HEK293T (cell line): Measurements from ENCODE around the gene FIGNL2.
"Not testable (repeated sequence)": the region's sequence is repeated elsewhere in the genome, so short reads cannot be mapped to it uniquely, and the experiment has no call there.

Experiments used
- CTCF ChIA-PET: fragments of 350-600 bp; formaldehyde crosslinking; extraction: SDS; loops from one replicate; lab custom pipeline; 2021; ENCODE audit warnings: antibody characterized with exemption, inconsistent platforms; lab: Yijun Ruan, JAX
- POLR2A ChIA-PET: fragments of 350-600 bp; formaldehyde crosslinking; extraction: SDS; loops from one replicate; lab custom pipeline; 2020; ENCODE audit warnings: antibody characterized with exemption, inconsistent platforms; lab: Yijun Ruan, JAX
- DNase-seq: peaks from one replicate; pipeline ENCODE4 v3.0.0; 2012; ENCODE audit warnings: mixed read lengths; ENCODE audit errors: extremely low spot score
- ARNT ChIP-seq: fragments of 450-650 bp; IDR thresholded peaks from 2 replicates; pipeline ENCODE4 v1.6.1; 2017; ENCODE audit warnings: mild to moderate bottlenecking
- BHLHE40 ChIP-seq: fragments of 450-650 bp; IDR thresholded peaks from 2 replicates; pipeline ENCODE4 v1.6.1; 2016; ENCODE audit warnings: mild to moderate bottlenecking, moderate library complexity, borderline replicate concordance
- CTBP1 ChIP-seq: fragments of 450-650 bp; IDR thresholded peaks from 2 replicates; pipeline ENCODE4 v1.6.1; 2016; ENCODE audit warnings: borderline replicate concordance
- ELF4 ChIP-seq: fragments of 450-650 bp; IDR thresholded peaks from 2 replicates; pipeline ENCODE4 v1.6.1; 2017; ENCODE audit warnings: antibody characterized with exemption
- FOXA1 ChIP-seq: fragments of 450-650 bp; IDR thresholded peaks from 2 replicates; pipeline ENCODE4 v1.6.1; 2016; ENCODE audit warnings: mild to moderate bottlenecking
- FOXK2 ChIP-seq: fragments of 450-650 bp; IDR thresholded peaks from 2 replicates; pipeline ENCODE4 v1.6.1; 2016; ENCODE audit warnings: mild to moderate bottlenecking
- FOXM1 ChIP-seq: fragments of 450-650 bp; IDR thresholded peaks from 2 replicates; pipeline ENCODE4 v1.6.1; 2017; ENCODE audit warnings: mild to moderate bottlenecking, borderline replicate concordance
- HDGF ChIP-seq: fragments of 450-650 bp; IDR thresholded peaks from 2 replicates; pipeline ENCODE4 v1.6.1; 2017; ENCODE audit warnings: antibody characterized with exemption, borderline replicate concordance
- L3MBTL2 ChIP-seq: fragments of 450-650 bp; conservative IDR thresholded peaks from 2 replicates; pipeline ENCODE4 v1.6.1; 2016; ENCODE audit warnings: mild to moderate bottlenecking
- LEF1 ChIP-seq: fragments of 450-650 bp; IDR thresholded peaks from 2 replicates; pipeline ENCODE4 v1.6.1; 2017; ENCODE audit warnings: mild to moderate bottlenecking, borderline replicate concordance
- NFRKB ChIP-seq: fragments of 450-650 bp; IDR thresholded peaks from 2 replicates; pipeline ENCODE4 v1.6.1; 2016; ENCODE audit warnings: mild to moderate bottlenecking, moderate library complexity
- SP1 ChIP-seq: fragments of 450-650 bp; IDR thresholded peaks from 2 replicates; pipeline ENCODE4 v1.6.1; 2017
- SUZ12 ChIP-seq: fragments of 450-650 bp; IDR thresholded peaks from 2 replicates; pipeline ENCODE4 v1.6.1; 2016; ENCODE audit warnings: mild to moderate bottlenecking
- TARDBP ChIP-seq: fragments of 450-650 bp; IDR thresholded peaks from 2 replicates; pipeline ENCODE4 v1.6.1; 2016
- ZNF384 ChIP-seq: fragments of 450-650 bp; IDR thresholded peaks from 2 replicates; pipeline ENCODE4 v1.6.1; 2016
- TF ChIP-seq, protein P1 (sequence below): fragments of 450-650 bp; IDR thresholded peaks from 2 replicates; pipeline ENCODE4 v1.6.1; 2016

The FIGNL2 gene

DNA sequence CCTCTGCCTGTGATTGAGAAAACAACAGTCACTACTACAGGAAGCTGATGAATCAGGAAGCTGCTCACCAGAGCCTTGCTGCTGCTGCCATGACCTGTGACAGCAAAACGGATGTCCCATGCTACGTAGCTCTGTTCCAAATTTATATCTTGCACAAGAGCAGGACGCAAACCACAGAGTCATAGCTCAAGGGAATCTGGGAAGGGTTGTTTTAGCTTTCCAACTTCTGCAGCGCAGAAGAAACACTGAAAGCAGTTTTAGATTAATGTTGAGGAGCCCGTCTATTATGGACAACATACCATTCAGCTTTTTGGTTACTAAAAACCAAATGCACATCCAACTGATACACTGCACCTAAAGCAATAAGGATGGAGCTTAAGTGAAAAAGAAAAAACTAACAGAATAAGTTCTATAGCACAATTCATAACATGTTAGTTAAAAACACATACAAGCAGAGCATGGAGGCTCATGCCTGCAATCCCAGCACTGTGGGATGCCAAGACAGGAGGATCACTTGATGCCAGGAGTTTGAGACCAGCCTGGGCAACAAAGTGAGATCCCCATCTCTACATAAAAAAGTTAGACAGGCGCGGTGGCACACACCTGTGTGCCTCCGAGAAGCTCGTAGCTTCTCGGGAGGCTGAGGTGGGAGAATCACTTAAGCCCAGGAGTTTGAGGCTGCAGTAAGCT lies 37.6 kb upstream of the FIGNL2 start:
- ChIA-PET CTCF (interaction anchor here (1.8 kb wide), 1 partner anchor 11 kb away, joined by 8 read pairs; no protein-coding TSS in a partner anchor), POLR2A (no interaction called here)
- no peak for DNase-seq
- TF ChIP-seq SUZ12: no peak
- no peak for TF ChIP-seq FOXA1
- TF ChIP-seq CTBP1: no peak
- no peak for TF ChIP-seq ELF4
- TF ChIP-seq L3MBTL2: no peak
- TF ChIP-seq BHLHE40: no peak
- no peak for TF ChIP-seq ZNF384
- no peak for TF ChIP-seq LEF1
- no peak for TF ChIP-seq TARDBP
- TF ChIP-seq HDGF: no peak

- CTCF ChIA-PET: interaction anchor here (1.8 kb wide), 1 partner anchor 10 kb away, joined by 8 read pairs; no protein-coding TSS in a partner anchor
- DNase-seq, POLR2A ChIA-PET: not testable (repeated sequence)
Observed at GRCh38 chr12:51885294-51886020, 36.9 kb upstream of the FIGNL2 start.

DNA sequence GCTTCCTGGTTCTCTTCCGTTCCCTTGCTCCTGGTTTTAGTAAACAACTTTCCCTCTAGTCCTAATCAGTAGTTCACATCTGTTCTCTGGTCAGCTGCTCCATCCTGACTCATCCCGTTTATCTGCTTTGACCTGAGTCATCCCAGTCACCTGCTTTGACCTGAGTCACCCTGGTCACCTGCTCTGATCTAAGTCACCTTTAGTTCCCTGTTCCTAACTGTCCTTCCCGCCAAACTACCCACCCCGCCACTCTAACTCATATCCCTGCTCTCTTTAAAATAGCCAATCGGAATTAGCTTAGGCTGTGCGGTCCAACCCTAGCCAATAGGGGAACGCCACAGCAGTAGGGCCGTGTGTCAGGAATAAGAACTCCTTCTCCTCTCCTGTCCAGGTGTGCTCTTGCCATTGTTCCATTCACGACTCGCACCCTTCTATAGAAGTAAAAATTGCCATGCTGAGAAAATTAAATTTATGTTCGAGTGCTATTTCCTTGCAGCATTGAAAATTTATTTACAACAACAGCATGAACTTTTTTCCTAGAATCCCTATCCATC lies 36.2 kb upstream of the FIGNL2 start:
- CTCF ChIA-PET: interaction anchor here (1.8 kb wide), 1 partner anchor 10 kb away, joined by 8 read pairs; no protein-coding TSS in a partner anchor

DNA sequence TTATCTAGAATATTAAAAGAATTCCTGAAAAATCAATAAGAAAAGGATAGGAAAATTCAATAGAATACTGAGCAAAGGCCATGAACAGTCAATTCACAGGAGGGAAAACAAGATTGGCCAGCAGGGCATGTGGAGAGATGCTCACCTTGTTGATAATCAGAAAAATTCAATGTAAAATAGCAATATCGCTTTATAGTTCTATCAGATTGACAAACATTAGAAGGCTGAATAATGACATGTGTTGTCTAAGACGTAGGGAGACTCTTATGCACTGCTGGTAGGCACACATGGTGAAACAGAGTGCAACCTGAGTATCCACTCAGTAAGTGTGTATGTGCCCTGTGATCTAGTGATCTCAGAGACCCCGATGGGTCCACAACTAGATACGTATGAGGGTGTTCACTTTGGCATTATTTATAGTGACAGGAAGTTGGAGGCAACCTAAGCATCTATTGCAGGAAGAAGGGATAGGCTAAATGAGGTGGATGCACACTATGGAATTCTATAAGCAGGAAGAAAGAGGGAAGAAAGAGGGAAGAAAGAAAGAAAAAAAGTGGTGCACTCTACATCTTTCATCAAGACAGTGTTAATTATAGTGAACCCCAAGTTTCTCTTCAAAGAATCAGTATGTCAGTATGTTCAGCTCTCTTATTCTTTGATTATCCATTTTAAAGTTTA lies 35.6 kb upstream of the FIGNL2 start:
- no peak for TF ChIP-seq CTBP1
- TF ChIP-seq NFRKB: no peak
- TF ChIP-seq HDGF: no peak
- TF ChIP-seq SUZ12: no peak
- no peak for TF ChIP-seq TARDBP
- TF ChIP-seq ARNT: no peak
- no peak for TF ChIP-seq ELF4
- no peak for TF ChIP-seq FOXA1
- TF ChIP-seq SP1: no peak
- no peak for TF ChIP-seq ZNF384
- TF ChIP-seq FOXK2: no peak
- TF ChIP-seq BHLHE40: no peak
- TF ChIP-seq LEF1: no peak
- TF ChIP-seq FOXM1: no peak
- TF ChIP-seq, protein P1, sequence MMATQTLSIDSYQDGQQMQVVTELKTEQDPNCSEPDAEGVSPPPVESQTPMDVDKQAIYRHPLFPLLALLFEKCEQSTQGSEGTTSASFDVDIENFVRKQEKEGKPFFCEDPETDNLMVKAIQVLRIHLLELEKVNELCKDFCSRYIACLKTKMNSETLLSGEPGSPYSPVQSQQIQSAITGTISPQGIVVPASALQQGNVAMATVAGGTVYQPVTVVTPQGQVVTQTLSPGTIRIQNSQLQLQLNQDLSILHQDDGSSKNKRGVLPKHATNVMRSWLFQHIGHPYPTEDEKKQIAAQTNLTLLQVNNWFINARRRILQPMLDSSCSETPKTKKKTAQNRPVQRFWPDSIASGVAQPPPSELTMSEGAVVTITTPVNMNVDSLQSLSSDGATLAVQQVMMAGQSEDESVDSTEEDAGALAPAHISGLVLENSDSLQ: no peak
- TF ChIP-seq L3MBTL2: no peak
- ChIA-PET POLR2A (no interaction called here), CTCF (no interaction called here)
- no peak for DNase-seq

More for the DNA sequence above, 36.2 kb upstream of the FIGNL2 start:
- POLR2A ChIA-PET: no interaction called here
- DNase-seq: no peak
- TF ChIP-seq NFRKB (no peak), L3MBTL2 (no peak), FOXM1 (no peak), CTBP1 (no peak), SP1 (no peak), FOXA1 (no peak), TARDBP (no peak), ELF4 (no peak), BHLHE40 (no peak), HDGF (no peak), FOXK2 (no peak), ARNT (no peak), SUZ12 (no peak), LEF1 (no peak), ZNF384 (no peak)
- TF ChIP-seq, protein P1: no peak

DNA sequence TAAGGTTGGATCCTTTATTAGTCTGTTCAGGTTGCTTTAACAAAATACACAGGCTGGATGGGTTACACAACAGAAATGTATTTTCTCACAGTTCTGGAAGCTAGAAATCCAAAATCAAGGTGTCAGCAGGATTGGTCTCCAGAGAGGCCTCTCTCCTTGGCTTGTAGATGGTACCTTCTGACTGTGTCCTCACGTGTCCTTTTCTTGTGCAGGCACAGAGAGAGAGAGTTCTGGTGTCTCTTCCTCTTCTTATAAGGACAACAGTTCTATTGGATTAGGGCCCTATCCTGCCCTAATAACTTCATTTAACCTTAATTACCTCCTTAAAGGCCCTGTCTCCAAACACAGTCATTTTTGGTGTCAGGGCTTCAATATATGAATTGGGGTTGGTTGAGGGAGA lies 34.8 kb upstream of the FIGNL2 start:
- CTCF ChIA-PET: no interaction called here
- no peak for TF ChIP-seq CTBP1
- no peak for TF ChIP-seq ARNT
- TF ChIP-seq BHLHE40: no peak
- TF ChIP-seq HDGF: no peak
- no peak for TF ChIP-seq L3MBTL2
- TF ChIP-seq, protein P1: no peak
- no peak for TF ChIP-seq TARDBP
- no peak for TF ChIP-seq SP1
- no peak for DNase-seq
- POLR2A ChIA-PET: no interaction called here
